Kidney (tissue), 14 donors: Measurements from ENCODE around the gene ATAD2B. TPM values are rescaled to one million over a fixed set of nuclear protein-coding genes. Genes with fewer than 3 reads are reported as not detected.

Source experiments
- DNase-seq, 5 donors: peaks; one replicate each; pipeline ENCODE4 v3.0.0-alpha.2; 2013 to 2020
- FAIRE-seq: peaks from 2 replicates; lab custom pipeline; 2012; peaks lifted over from hg19 to GRCh38; lab: Jason Lieb, UNC
- H3K27ac ChIP-seq, 2 donors: one replicate each; pipeline ENCODE4 v1.7.0; 2013; ENCODE audit warnings: low read depth in 2 of 2, low read length in 2 of 2, inconsistent platforms in 1 of 2
- H3K27me3 ChIP-seq: one replicate; pipeline ENCODE4 v1.7.1; 2013; ENCODE audit warnings: low read length, inconsistent platforms; ENCODE audit not compliant: control insufficient read depth, insufficient read depth
- H3K36me3 ChIP-seq, 3 donors: one replicate each; pipeline versions ENCODE4 v1.7.0 to v1.7.1; 2013; ENCODE audit warnings: low read length in 3 of 3, control low read depth in 1 of 3, inconsistent platforms in 1 of 3; ENCODE audit not compliant: insufficient read depth in 3 of 3, control insufficient read depth in 2 of 3
- H3K4me1 ChIP-seq, 3 donors: one replicate each; pipeline versions ENCODE4 v1.7.0 to v1.7.1; 2013; ENCODE audit warnings: low read length in 3 of 3, inconsistent platforms in 1 of 3, low read depth in 1 of 3; ENCODE audit not compliant: control insufficient read depth in 2 of 3, insufficient read depth in 2 of 3
- H3K4me3 ChIP-seq, 3 donors: one replicate each; pipeline versions ENCODE4 v1.7.0 to v1.8.1; 2013; ENCODE audit warnings: low read length in 3 of 3, control low read depth in 1 of 3, inconsistent platforms in 1 of 3
- H3K9ac ChIP-seq, 3 donors: one replicate each; pipeline versions ENCODE4 v1.7.0 to v1.7.1; 2013; ENCODE audit warnings: low read length in 3 of 3, control low read depth in 1 of 3, inconsistent platforms in 1 of 3
- H3K9me3 ChIP-seq, 3 donors: one replicate each; pipeline versions ENCODE4 v1.7.0 to v1.7.1; 2013; ENCODE audit warnings: low read length in 3 of 3, control low read depth in 1 of 3, inconsistent platforms in 1 of 3; ENCODE audit not compliant: control insufficient read depth in 2 of 3, insufficient read depth in 1 of 3
- CTCF ChIP-seq: IDR thresholded peaks from 3 replicates; pipeline ENCODE4 v1.5.1; 2012; ENCODE audit warnings: mild to moderate bottlenecking, moderate library complexity, borderline replicate concordance; ENCODE audit not compliant: insufficient read depth; ENCODE audit errors: extremely low read depth
- intact Hi-C: fragments of 100-400 bp; cut with DNase I; formaldehyde crosslinking; loops from one replicate; pipeline ENCODE4 v1.11.1; 2022
- polyA plus RNA-seq: library from polyadenylated mRNA; stranded (reverse); fragments of 350-450 nt; fragmentation: Illumina TruSeq; extraction: RNeasy Lipid Tissue Mini Kit (QIAGEN cat#74804); gene quantifications from one replicate; pipeline ENCODE4 v1.2.3, GENCODE V29; 2014; ENCODE audit warnings: low read depth, low replicate concordance; ENCODE audit not compliant: insufficient read depth
- total RNA-seq: library from RNA; stranded (reverse); fragmentation: NEBNext Ultra II Directional; extraction: Animal tissue kit (Norgen Biotek cat#: 25700); gene quantifications from one replicate; pipeline ENCODE4 v1.2.1, GENCODE V29; 2021
- donor health status: control.
- donor health status: control.
- donor health status: control.
- donor health status: control.
- donor health status: control.
- donor health status: DM: yes; HTN: yes; CAD: no.
- donor health status: Normal renal cell carcinoma (clear cell type).

ATAD2B gene
- total and polyA plus RNA-seq, 2 donors from 2014 or later: 2.3 to 28.7 TPM

DNA sequence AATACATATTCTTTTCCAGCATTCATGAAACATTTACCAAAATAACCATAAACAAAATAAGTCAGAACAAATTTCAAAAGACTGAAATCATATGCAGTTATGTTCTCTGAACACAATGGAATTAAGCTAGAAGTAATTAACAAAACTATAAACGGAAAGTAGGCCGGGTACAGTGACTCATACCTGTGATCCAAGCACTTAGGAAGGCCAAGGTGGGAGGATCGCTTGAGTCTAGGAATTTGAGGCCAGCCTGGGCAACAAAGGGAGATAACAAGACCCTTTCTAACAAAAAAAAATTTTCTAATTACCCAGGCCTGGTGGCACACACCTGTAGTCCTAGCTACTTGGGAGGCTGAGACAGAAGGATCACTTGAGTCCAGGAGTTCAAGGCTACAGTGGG lies 14.9 kb downstream of the ATAD2B start:
- TF ChIP-seq CTCF: no peak
- Histone ChIP-seq H3K36me3 (no peaks in the 10 kb centered on the region), H3K27me3 (no peaks in the 10 kb centered on the region), H3K9me3 (no peaks in the 10 kb centered on the region), H3K9ac (no peak overlapping the region), H3K4me1 (no peaks in the 10 kb centered on the region), H3K27ac (no peak overlapping the region), H3K4me3 (no peak overlapping the region)
- intact Hi-C loops: no loop called here
- no peak for FAIRE-seq
- DNase-seq: no peak

GRCh38 chr2:23905155-23905554 lies 21.8 kb downstream of the ATAD2B start:
- Histone ChIP-seq H3K27me3 (no peaks in the 10 kb centered on the region), H3K36me3 (no peaks in the 10 kb centered on the region), H3K9ac (no peak overlapping the region), H3K4me1 (peaks cover 0 to 8% (median 0%) of the 10 kb centered on the region in 3 donors), H3K4me3 (no peak overlapping the region), H3K9me3 (no peaks in the 10 kb centered on the region), H3K27ac (no peak overlapping the region)
- intact Hi-C loops: no loop called here
- TF ChIP-seq CTCF: no peak
- DNase-seq (no peak), FAIRE-seq (no peak)

DNA sequence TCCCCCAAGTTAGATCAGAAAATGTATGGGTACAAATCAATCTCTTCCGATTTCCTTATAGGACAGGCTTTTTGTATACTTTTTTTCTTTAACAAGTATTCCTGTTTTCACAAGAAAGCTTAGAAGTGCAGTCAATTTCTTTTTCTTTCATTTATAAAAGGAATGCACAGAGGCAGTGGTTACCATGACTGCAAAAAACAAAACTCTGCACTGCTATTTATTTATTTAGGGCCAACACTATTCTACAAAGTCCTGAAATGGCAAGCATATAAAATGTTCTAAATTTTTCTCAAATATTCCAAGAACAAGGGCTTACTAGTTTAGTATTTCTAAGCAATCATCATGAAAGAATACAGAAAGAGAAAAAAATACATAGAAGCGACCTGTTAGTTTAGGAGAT lies 22.2 kb downstream of the ATAD2B start:
- Histone ChIP-seq H3K36me3 (no peaks in the 10 kb centered on the region), H3K4me3 (no peak overlapping the region), H3K27me3 (no peaks in the 10 kb centered on the region), H3K9me3 (no peaks in the 10 kb centered on the region), H3K27ac (no peak overlapping the region), H3K4me1 (peaks cover 0 to 8% (median 0%) of the 10 kb centered on the region in 3 donors), H3K9ac (no peak overlapping the region)
- DNase-seq (peak in 2 of 5 donors; percentile 37 to 65), FAIRE-seq (no peak)
- intact Hi-C loops: no loop called here
- no peak for TF ChIP-seq CTCF

- TF ChIP-seq CTCF: no peak
- H3K27me3 ChIP-seq: no peaks in the 10 kb centered on the region
- no peak overlapping the region for H3K4me3 ChIP-seq
- H3K27ac ChIP-seq: no peak overlapping the region
- FAIRE-seq: no peak
- H3K4me1 ChIP-seq: peaks cover 0 to 8% (median 0%) of the 10 kb centered on the region in 3 donors
- no peaks in the 10 kb centered on the region for H3K36me3 ChIP-seq
- H3K9me3 ChIP-seq: no peaks in the 10 kb centered on the region
- intact Hi-C loops: no loop called here
- no peak overlapping the region for H3K9ac ChIP-seq
- no peak for DNase-seq
Observed at GRCh38 chr2:23904215-23904614, 22.7 kb downstream of the ATAD2B start.
